Body of pancreas (tissue), 4 donors: ENCODE results near the gene CLIC2.

Source experiments
- CTCF ChIP-seq, 7 experiments: fragments of 450-650 bp in 4 of 7; fragments of 200-600 bp in 3 of 7; sonication (generic) in 3 of 7; IDR thresholded peaks; one replicate each; pipeline ENCODE4 v1.5.1; 2016 to 2019; ENCODE audit warnings: antibody characterized with exemption in 7 of 7
- POLR2A ChIP-seq, 3 donors: fragments of 450-650 bp; IDR thresholded peaks; one replicate each; pipeline ENCODE4 v1.6.1; 2016; ENCODE audit warnings: antibody characterized with exemption in 3 of 3, mild to moderate bottlenecking in 2 of 3

GRCh38 chrX:155334486-155335336, at the start of gene CLIC2:
- TF ChIP-seq CTCF (IDR thresholded peaks at IDR 0.05) (no peak), POLR2A (IDR thresholded peaks at IDR 0.05) (no peak)
